Measurements from ENCODE around the gene PHETA1.
"Not testable (repeated sequence)": the region's sequence is repeated elsewhere in the genome, so short reads cannot be mapped to it uniquely, and the experiment has no call there.

The PHETA1 gene

GRCh38 chr12:111404362-111405148, 35.7 kb upstream of the PHETA1 start:
- peak overlapping the region; percentile 98 for H3K4me3 ChIP-seq (replicated peaks; ENCODE audit: low read depth, low read length)
- TF ChIP-seq CTCF (IDR thresholded peaks at IDR 0.05; ENCODE audit: low read depth, low read length, missing control alignments) = no peak
- DNase-seq (ENCODE audit: extremely low read depth, low read depth) = no peak

GRCh38 chr12:111402490-111402824, 33.6 kb upstream of the PHETA1 start:
- H3K4me3 ChIP-seq (replicated peaks; ENCODE audit: low read depth, low read length); DNase-seq (ENCODE audit: extremely low read depth, low read depth): not testable (repeated sequence)

- no peak for DNase-seq (ENCODE audit: extremely low read depth, low read depth)
- H3K4me3 ChIP-seq (replicated peaks; ENCODE audit: low read depth, low read length) = no peak overlapping the region
- TF ChIP-seq CTCF (IDR thresholded peaks at IDR 0.05; ENCODE audit: low read depth, low read length, missing control alignments) = no peak
Observed at GRCh38 chr12:111401167-111401605, 32.3 kb upstream of the PHETA1 start.

GRCh38 chr12:111399741-111400404, 31.0 kb upstream of the PHETA1 start:
- H3K4me3 ChIP-seq (replicated peaks; ENCODE audit: low read depth, low read length); DNase-seq (ENCODE audit: extremely low read depth, low read depth): not testable (repeated sequence)

GRCh38 chr12:111398530-111398929, 29.6 kb upstream of the PHETA1 start:
- TF ChIP-seq CTCF (IDR thresholded peaks at IDR 0.05; ENCODE audit: low read depth, low read length, missing control alignments) = no peak
- DNase-seq (ENCODE audit: extremely low read depth, low read depth) = no peak
- H3K4me3 ChIP-seq (replicated peaks; ENCODE audit: low read depth, low read length) = no peak overlapping the region

- peak; percentile 99 for TF ChIP-seq CTCF (IDR thresholded peaks at IDR 0.05; ENCODE audit: low read depth, low read length, missing control alignments)
- H3K4me3 ChIP-seq (replicated peaks; ENCODE audit: low read depth, low read length) = no peak overlapping the region
- peak; percentile 70 for DNase-seq (ENCODE audit: extremely low read depth, low read depth)
Observed at GRCh38 chr12:111396726-111397445, 28.0 kb upstream of the PHETA1 start.

- H3K4me3 ChIP-seq (replicated peaks; ENCODE audit: low read depth, low read length); DNase-seq (ENCODE audit: extremely low read depth, low read depth): not testable (repeated sequence)
Observed at GRCh38 chr12:111396271-111396670, 27.4 kb upstream of the PHETA1 start.
